Bronchial epithelial cell (primary cell): ENCODE data around the gene CADM3. TPM values are rescaled to one million over a fixed set of nuclear protein-coding genes. Genes with fewer than 3 reads are reported as not detected.

Experiments used
- DNase-seq: peaks from one replicate; pipeline ENCODE4 v3.0.0-alpha.2; 2010; ENCODE audit warnings: low read depth
- FAIRE-seq: peaks from 2 replicates; lab custom pipeline; 2011; peaks lifted over from hg19 to GRCh38; lab: Jason Lieb, UNC
- H3K27me3 ChIP-seq: 2 replicates; pipeline ENCODE4 v1.5.1; 2011; ENCODE audit warnings: low read length; ENCODE audit not compliant: control insufficient read depth, insufficient read depth
- H3K36me3 ChIP-seq: 2 replicates; pipeline ENCODE4 v1.5.1; 2011; ENCODE audit warnings: low read length; ENCODE audit not compliant: control insufficient read depth, insufficient read depth
- H3K4me3 ChIP-seq: 2 replicates; pipeline ENCODE4 v1.5.1; 2011; ENCODE audit warnings: mild to moderate bottlenecking, low read depth, low read length, control low read depth
- CTCF ChIP-seq: IDR thresholded peaks from 2 replicates; pipeline ENCODE4 v1.5.1; 2011; ENCODE audit warnings: mild to moderate bottlenecking, moderate library complexity, low read length, control low read depth, inconsistent platforms; ENCODE audit not compliant: insufficient read depth, severe bottlenecking
- total RNA-seq: library from RNA; depleted of rRNA; stranded (reverse); fragments of >200 nt; gene quantifications from 2 replicates; pipeline ENCODE4 v1.2.1, GENCODE V29; 2014

The CADM3 gene
- total RNA-seq, 1 donor from 2014 or later, result not detected

GRCh38 chr1:159175571-159175970, 4.2 kb downstream of the CADM3 start:
- Histone ChIP-seq H3K36me3 (no peaks in the 10 kb centered on the region), H3K27me3 (peaks cover 20% of the 10 kb centered on the region), H3K4me3 (no peak overlapping the region)
- no peak for TF ChIP-seq CTCF
- DNase-seq, result no peak
- no peak for FAIRE-seq

- DNase-seq (peak; percentile 71), FAIRE-seq (no peak)
- Histone ChIP-seq H3K36me3 (no peaks in the 10 kb centered on the region), H3K27me3 (peaks cover 11% of the 10 kb centered on the region), H3K4me3 (no peak overlapping the region)
- no peak for TF ChIP-seq CTCF
These were observed 6.0 kb downstream of the CADM3 start for GRCh38 chr1:159177272-159177907.

GRCh38 chr1:159179906-159180305, 8.5 kb downstream of the CADM3 start:
- no peak for TF ChIP-seq CTCF
- FAIRE-seq, result no peak
- H3K36me3 ChIP-seq, result no peaks in the 10 kb centered on the region
- peaks cover 2% of the 10 kb centered on the region for H3K27me3 ChIP-seq
- no peak overlapping the region for H3K4me3 ChIP-seq
- no peak for DNase-seq

GRCh38 chr1:159180516-159180915, 9.1 kb downstream of the CADM3 start:
- no peak for FAIRE-seq
- Histone ChIP-seq H3K4me3 (no peak overlapping the region), H3K27me3 (peaks cover 2% of the 10 kb centered on the region), H3K36me3 (no peaks in the 10 kb centered on the region)
- no peak for TF ChIP-seq CTCF
- no peak for DNase-seq

- DNase-seq, result no peak
- FAIRE-seq, result no peak
- Histone ChIP-seq H3K27me3 (peaks cover 5% of the 10 kb centered on the region), H3K4me3 (no peak overlapping the region), H3K36me3 (no peaks in the 10 kb centered on the region)
- no peak for TF ChIP-seq CTCF
These were observed 10.1 kb downstream of the CADM3 start for GRCh38 chr1:159181328-159182024.
